H1 (cell line): ENCODE measurements around the gene RNF2. TPM values are rescaled to one million over a fixed set of nuclear protein-coding genes. Genes with fewer than 3 reads are reported as not detected.

Experiments used
- ASH2L ChIP-seq: fragments of 200-600, 300-600 bp; sonication (generic); IDR thresholded peaks from one replicate; pipeline ENCODE4 v1.7.1; 2017; ENCODE audit warnings: low read length
- BRCA1 ChIP-seq: IDR thresholded peaks from 2 replicates; pipeline ENCODE4 v1.6.1; 2012; ENCODE audit warnings: low read depth, low read length, improper control_type of control experiment
- POU5F1 ChIP-seq: IDR thresholded peaks from 2 replicates; pipeline ENCODE4 v1.6.1; 2011; ENCODE audit warnings: low read depth, mild to moderate bottlenecking, low read length, moderate library complexity
- SIRT6 ChIP-seq: IDR thresholded peaks from one replicate; pipeline ENCODE4 v1.7.1; 2012; ENCODE audit warnings: low read length, inconsistent platforms
- polyA plus RNA-seq, 7 experiments: library from polyadenylated mRNA; depleted of rRNA in 3 of 7; stranded (reverse) in 5 of 7; unstranded in 2 of 7; fragments of >200 nt in 5 of 7; fragments of 200-250 nt in 2 of 7; gene quantifications; 1 replicate in 5 of 7; 2 replicates in 1 of 7; 4 replicates in 1 of 7; pipeline versions ENCODE4 v1.2.1 to v1.2.3, GENCODE V29; 2011 to 2013; ENCODE audit warnings: missing spikeins in 2 of 7, mixed read lengths in 2 of 7
- total RNA-seq: library from RNA; stranded (reverse); fragmentation: NEBNext Ultra II Directional; extraction: Animal tissue kit (Norgen Biotek cat#: 25700); gene quantifications from 2 replicates; pipeline ENCODE4 v1.2.1, GENCODE V29; 2021
- TF ChIP-seq, protein P1 (sequence below): fragments of 300-600 bp; sonication (generic); IDR thresholded peaks from 2 replicates; pipeline ENCODE4 v1.7.1; 2012; ENCODE audit warnings: low read length, moderate library complexity, mild to moderate bottlenecking, inconsistent platforms; ENCODE audit not compliant: insufficient replicate concordance

The RNF2 gene
- total and polyA plus RNA-seq, 2 of the 8 experiments (the other 6 are each of a cell fraction or from before 2014, with no cell fraction given): 28.9 to 58.9 TPM

DNA sequence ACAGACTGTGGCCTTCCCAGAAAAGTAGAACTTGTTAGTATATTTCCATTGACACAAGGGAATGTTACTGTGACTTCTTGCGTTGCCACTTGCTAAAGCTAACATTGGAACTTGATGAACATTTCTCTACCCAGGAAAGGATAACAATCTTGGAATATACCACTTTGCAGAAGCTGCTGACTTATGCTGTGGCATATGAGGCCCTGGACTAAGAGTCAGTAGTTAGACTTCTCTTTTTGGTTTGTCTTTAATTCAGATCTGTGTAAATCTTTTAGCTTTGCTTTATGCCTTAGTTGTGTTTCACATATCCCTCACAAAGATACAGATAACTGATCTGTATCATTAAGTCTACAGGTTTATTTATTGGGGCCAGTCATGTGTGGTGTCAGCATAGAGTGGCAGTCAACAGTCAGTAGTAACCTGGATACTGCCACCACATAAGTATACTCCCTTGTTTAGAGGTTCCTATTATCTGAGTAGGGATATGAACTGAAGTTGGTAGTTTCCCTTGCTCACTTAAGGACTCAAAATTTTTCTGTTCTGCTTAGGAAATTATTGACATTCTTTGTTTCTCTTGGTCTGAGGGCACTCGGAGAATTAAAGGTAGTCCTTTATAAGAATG lies 14.7 kb downstream of the RNF2 start (continued):
- TF ChIP-seq, protein P1, sequence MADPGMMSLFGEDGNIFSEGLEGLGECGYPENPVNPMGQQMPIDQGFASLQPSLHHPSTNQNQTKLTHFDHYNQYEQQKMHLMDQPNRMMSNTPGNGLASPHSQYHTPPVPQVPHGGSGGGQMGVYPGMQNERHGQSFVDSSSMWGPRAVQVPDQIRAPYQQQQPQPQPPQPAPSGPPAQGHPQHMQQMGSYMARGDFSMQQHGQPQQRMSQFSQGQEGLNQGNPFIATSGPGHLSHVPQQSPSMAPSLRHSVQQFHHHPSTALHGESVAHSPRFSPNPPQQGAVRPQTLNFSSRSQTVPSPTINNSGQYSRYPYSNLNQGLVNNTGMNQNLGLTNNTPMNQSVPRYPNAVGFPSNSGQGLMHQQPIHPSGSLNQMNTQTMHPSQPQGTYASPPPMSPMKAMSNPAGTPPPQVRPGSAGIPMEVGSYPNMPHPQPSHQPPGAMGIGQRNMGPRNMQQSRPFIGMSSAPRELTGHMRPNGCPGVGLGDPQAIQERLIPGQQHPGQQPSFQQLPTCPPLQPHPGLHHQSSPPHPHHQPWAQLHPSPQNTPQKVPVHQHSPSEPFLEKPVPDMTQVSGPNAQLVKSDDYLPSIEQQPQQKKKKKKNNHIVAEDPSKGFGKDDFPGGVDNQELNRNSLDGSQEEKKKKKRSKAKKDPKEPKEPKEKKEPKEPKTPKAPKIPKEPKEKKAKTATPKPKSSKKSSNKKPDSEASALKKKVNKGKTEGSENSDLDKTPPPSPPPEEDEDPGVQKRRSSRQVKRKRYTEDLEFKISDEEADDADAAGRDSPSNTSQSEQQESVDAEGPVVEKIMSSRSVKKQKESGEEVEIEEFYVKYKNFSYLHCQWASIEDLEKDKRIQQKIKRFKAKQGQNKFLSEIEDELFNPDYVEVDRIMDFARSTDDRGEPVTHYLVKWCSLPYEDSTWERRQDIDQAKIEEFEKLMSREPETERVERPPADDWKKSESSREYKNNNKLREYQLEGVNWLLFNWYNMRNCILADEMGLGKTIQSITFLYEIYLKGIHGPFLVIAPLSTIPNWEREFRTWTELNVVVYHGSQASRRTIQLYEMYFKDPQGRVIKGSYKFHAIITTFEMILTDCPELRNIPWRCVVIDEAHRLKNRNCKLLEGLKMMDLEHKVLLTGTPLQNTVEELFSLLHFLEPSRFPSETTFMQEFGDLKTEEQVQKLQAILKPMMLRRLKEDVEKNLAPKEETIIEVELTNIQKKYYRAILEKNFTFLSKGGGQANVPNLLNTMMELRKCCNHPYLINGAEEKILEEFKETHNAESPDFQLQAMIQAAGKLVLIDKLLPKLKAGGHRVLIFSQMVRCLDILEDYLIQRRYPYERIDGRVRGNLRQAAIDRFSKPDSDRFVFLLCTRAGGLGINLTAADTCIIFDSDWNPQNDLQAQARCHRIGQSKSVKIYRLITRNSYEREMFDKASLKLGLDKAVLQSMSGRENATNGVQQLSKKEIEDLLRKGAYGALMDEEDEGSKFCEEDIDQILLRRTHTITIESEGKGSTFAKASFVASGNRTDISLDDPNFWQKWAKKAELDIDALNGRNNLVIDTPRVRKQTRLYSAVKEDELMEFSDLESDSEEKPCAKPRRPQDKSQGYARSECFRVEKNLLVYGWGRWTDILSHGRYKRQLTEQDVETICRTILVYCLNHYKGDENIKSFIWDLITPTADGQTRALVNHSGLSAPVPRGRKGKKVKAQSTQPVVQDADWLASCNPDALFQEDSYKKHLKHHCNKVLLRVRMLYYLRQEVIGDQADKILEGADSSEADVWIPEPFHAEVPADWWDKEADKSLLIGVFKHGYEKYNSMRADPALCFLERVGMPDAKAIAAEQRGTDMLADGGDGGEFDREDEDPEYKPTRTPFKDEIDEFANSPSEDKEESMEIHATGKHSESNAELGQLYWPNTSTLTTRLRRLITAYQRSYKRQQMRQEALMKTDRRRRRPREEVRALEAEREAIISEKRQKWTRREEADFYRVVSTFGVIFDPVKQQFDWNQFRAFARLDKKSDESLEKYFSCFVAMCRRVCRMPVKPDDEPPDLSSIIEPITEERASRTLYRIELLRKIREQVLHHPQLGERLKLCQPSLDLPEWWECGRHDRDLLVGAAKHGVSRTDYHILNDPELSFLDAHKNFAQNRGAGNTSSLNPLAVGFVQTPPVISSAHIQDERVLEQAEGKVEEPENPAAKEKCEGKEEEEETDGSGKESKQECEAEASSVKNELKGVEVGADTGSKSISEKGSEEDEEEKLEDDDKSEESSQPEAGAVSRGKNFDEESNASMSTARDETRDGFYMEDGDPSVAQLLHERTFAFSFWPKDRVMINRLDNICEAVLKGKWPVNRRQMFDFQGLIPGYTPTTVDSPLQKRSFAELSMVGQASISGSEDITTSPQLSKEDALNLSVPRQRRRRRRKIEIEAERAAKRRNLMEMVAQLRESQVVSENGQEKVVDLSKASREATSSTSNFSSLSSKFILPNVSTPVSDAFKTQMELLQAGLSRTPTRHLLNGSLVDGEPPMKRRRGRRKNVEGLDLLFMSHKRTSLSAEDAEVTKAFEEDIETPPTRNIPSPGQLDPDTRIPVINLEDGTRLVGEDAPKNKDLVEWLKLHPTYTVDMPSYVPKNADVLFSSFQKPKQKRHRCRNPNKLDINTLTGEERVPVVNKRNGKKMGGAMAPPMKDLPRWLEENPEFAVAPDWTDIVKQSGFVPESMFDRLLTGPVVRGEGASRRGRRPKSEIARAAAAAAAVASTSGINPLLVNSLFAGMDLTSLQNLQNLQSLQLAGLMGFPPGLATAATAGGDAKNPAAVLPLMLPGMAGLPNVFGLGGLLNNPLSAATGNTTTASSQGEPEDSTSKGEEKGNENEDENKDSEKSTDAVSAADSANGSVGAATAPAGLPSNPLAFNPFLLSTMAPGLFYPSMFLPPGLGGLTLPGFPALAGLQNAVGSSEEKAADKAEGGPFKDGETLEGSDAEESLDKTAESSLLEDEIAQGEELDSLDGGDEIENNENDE: no peak
- no peak for TF ChIP-seq ASH2L
- no peak for TF ChIP-seq BRCA1
- TF ChIP-seq POU5F1: no peak
- no peak for TF ChIP-seq SIRT6
